H9 (cell line): ENCODE results near the gene C16orf86. TPM values are rescaled to one million over a fixed set of nuclear protein-coding genes. Genes with fewer than 3 reads are reported as not detected.

Experiments
- DNase-seq: peaks from one replicate; pipeline ENCODE4 v3.0.0-alpha.2; 2017
- H2AFZ ChIP-seq: one replicate; pipeline ENCODE4 v1.6.1; 2013; ENCODE audit warnings: mild to moderate bottlenecking, low read length, control low read depth, moderate library complexity
- H2AK5ac ChIP-seq: 2 replicates; pipeline ENCODE4 v1.6.1; 2013; ENCODE audit warnings: low read length, control low read depth, mixed read lengths; ENCODE audit not compliant: insufficient read length
- H2BK120ac ChIP-seq: one replicate; pipeline ENCODE4 v1.6.1; 2013; ENCODE audit warnings: low read depth, mild to moderate bottlenecking, low read length, control low read depth, inconsistent platforms; ENCODE audit not compliant: poor library complexity, severe bottlenecking
- H2BK12ac ChIP-seq: 2 replicates; pipeline ENCODE4 v1.6.1; 2013; ENCODE audit warnings: low read length, control low read depth, mixed read lengths, low read depth; ENCODE audit not compliant: insufficient read length
- H2BK15ac ChIP-seq: 2 replicates; pipeline ENCODE4 v1.6.1; 2013; ENCODE audit warnings: low read depth, low read length, control low read depth
- H2BK20ac ChIP-seq: one replicate; pipeline ENCODE4 v1.6.1; 2013; ENCODE audit warnings: low read depth, mild to moderate bottlenecking, low read length, control low read depth, inconsistent platforms; ENCODE audit not compliant: poor library complexity, severe bottlenecking
- H2BK5ac ChIP-seq: 2 replicates; pipeline ENCODE4 v1.6.1; 2013; ENCODE audit warnings: low read length, control low read depth, mixed read lengths; ENCODE audit not compliant: insufficient read length
- H3K14ac ChIP-seq: 2 replicates; pipeline ENCODE4 v1.6.1; 2013; ENCODE audit warnings: low read length, control low read depth; ENCODE audit not compliant: insufficient read depth
- H3K18ac ChIP-seq: 2 replicates; pipeline ENCODE4 v1.6.1; 2013; ENCODE audit warnings: low read depth, mild to moderate bottlenecking, mixed read lengths, low read length, control low read depth; ENCODE audit not compliant: insufficient read length
- H3K23ac ChIP-seq: 2 replicates; pipeline ENCODE4 v1.6.1; 2013; ENCODE audit warnings: low read length, control low read depth, mixed read lengths, low read depth; ENCODE audit not compliant: insufficient read length
- H3K23me2 ChIP-seq: 2 replicates; pipeline ENCODE4 v1.6.1; 2013; ENCODE audit warnings: low read depth, mild to moderate bottlenecking, mixed read lengths, low read length, control low read depth; ENCODE audit not compliant: insufficient read length, poor library complexity, severe bottlenecking
- H3K27ac ChIP-seq: 2 replicates; pipeline ENCODE4 v1.5.1; 2013; ENCODE audit warnings: low read length, control low read depth, mixed read lengths, low read depth; ENCODE audit not compliant: insufficient read length
- H3K27me3 ChIP-seq: 2 replicates; pipeline ENCODE4 v1.6.1; 2013; ENCODE audit warnings: low read length, control low read depth, inconsistent platforms; ENCODE audit not compliant: insufficient read depth
- H3K4ac ChIP-seq: 2 replicates; pipeline ENCODE4 v1.6.1; 2013; ENCODE audit warnings: low read depth, mild to moderate bottlenecking, control low read depth, inconsistent platforms, low read length, moderate library complexity
- H3K4me1 ChIP-seq: 2 replicates; pipeline ENCODE4 v1.6.1; 2013; ENCODE audit warnings: low read length, control low read depth, inconsistent platforms; ENCODE audit not compliant: insufficient read depth
- H3K4me2 ChIP-seq: 2 replicates; pipeline ENCODE4 v1.6.1; 2013; ENCODE audit warnings: low read length, control low read depth, mixed read lengths; ENCODE audit not compliant: insufficient read length, insufficient read depth
- H3K56ac ChIP-seq: 2 replicates; pipeline ENCODE4 v1.6.1; 2013; ENCODE audit warnings: low read depth, mild to moderate bottlenecking, mixed read lengths, low read length, control low read depth; ENCODE audit not compliant: insufficient read length
- H3K79me1 ChIP-seq: 2 replicates; pipeline ENCODE4 v1.6.1; 2013; ENCODE audit warnings: low read depth, mild to moderate bottlenecking, moderate library complexity, low read length, control low read depth, inconsistent platforms; ENCODE audit not compliant: insufficient read depth, poor library complexity, severe bottlenecking
- H3K79me2 ChIP-seq: 2 replicates; pipeline ENCODE4 v1.6.1; 2013; ENCODE audit warnings: low read length, control low read depth, inconsistent platforms; ENCODE audit not compliant: insufficient read depth
- H3K9ac ChIP-seq: 2 replicates; pipeline ENCODE4 v1.6.1; 2013; ENCODE audit warnings: low read length, control low read depth, mixed read lengths; ENCODE audit not compliant: insufficient read length; ENCODE audit errors: extremely low read depth
- H3K9me3 ChIP-seq: one replicate; pipeline ENCODE4 v1.6.1; 2013; ENCODE audit warnings: low read depth, low read length, inconsistent platforms; ENCODE audit not compliant: control insufficient read depth
- H3T11ph ChIP-seq: one replicate; pipeline ENCODE4 v1.6.1; 2013; ENCODE audit warnings: mild to moderate bottlenecking, low read length, control low read depth, inconsistent platforms
- H4K20me1 ChIP-seq: one replicate; pipeline ENCODE4 v1.6.1; 2013; ENCODE audit not compliant: control insufficient read depth, insufficient read length, insufficient read depth
- H4K5ac ChIP-seq: 2 replicates; pipeline ENCODE4 v1.6.1; 2013; ENCODE audit warnings: low read depth, mild to moderate bottlenecking, mixed read lengths, low read length, control low read depth; ENCODE audit not compliant: insufficient read length
- H4K8ac ChIP-seq: replicated peaks from 2 replicates; pipeline ENCODE4 v1.6.1; 2013; ENCODE audit warnings: low read length, control low read depth, mixed read lengths, low read depth; ENCODE audit not compliant: insufficient read length
- H4K91ac ChIP-seq: 2 replicates; pipeline ENCODE4 v1.6.1; 2013; ENCODE audit warnings: low read depth, mild to moderate bottlenecking, moderate library complexity, mixed read lengths, low read length, control low read depth; ENCODE audit not compliant: insufficient read length
- H3K27ac Mint-ChIP-seq, 3 experiments: 2 replicates in 2 of 3; 3 replicates in 1 of 3; pipeline ENCODE4 v1.8.0; 2020 to 2021; ENCODE audit warnings: mixed read lengths in 3 of 3, mild to moderate bottlenecking in 1 of 3, moderate library complexity in 1 of 3
- H3K27me3 Mint-ChIP-seq: 2 replicates; pipeline ENCODE4 v1.8.0; 2021; ENCODE audit warnings: low read depth, mild to moderate bottlenecking, moderate library complexity, mixed read lengths
- H3K36me3 Mint-ChIP-seq, 3 experiments: 2 replicates in 2 of 3; 3 replicates in 1 of 3; pipeline ENCODE4 v1.8.0; 2020 to 2021; ENCODE audit warnings: low read depth in 3 of 3, mixed read lengths in 3 of 3; ENCODE audit not compliant: insufficient read depth in 1 of 3
- H3K4me1 Mint-ChIP-seq, 2 experiments: 2 replicates each; pipeline ENCODE4 v1.8.0; 2020; ENCODE audit warnings: mixed read lengths in 2 of 2
- H3K4me3 Mint-ChIP-seq, 2 experiments: 2 replicates in 1 of 2; 3 replicates in 1 of 2; pipeline ENCODE4 v1.8.0; 2020 to 2021; ENCODE audit warnings: mild to moderate bottlenecking in 2 of 2, mixed read lengths in 2 of 2, moderate library complexity in 1 of 2
- H3K9me3 Mint-ChIP-seq, 2 experiments: 2 replicates in 1 of 2; 3 replicates in 1 of 2; pipeline ENCODE4 v1.8.0; 2020; ENCODE audit warnings: mild to moderate bottlenecking in 2 of 2, mixed read lengths in 2 of 2, moderate library complexity in 1 of 2
- WGBS: extraction: QIAGEN DNeasy Blood & Tissue Kit; methylation state at CpG from one replicate; pipeline ENCODE4 v1.1.7; 2013; ENCODE audit warnings: missing lambda C conversion rate, low lambda C conversion rate, mixed read lengths; ENCODE audit not compliant: insufficient read length; ENCODE audit errors: extremely low coverage; 5-methylcytosine and 5-hydroxymethylcytosine counted together
- total RNA-seq: library from RNA; stranded (reverse); gene quantifications from 2 replicates; pipeline ENCODE4 v1.2.1, GENCODE V29; 2021
- TF ChIP-seq, protein P1 (sequence below): fragments of 200-600 bp; sonication (generic); conservative IDR thresholded peaks from 3 replicates; pipeline ENCODE4 v1.8.0; 2021; ENCODE audit warnings: antibody characterized with exemption, mild to moderate bottlenecking

The C16orf86 gene
- total RNA-seq, 1 experiment from 2014 or later: 1.5 TPM

- no peaks in the 10 kb centered on the region for H3K27me3 Mint-ChIP-seq
- no peak overlapping the region for H3K14ac ChIP-seq
- H2BK15ac ChIP-seq: no peak overlapping the region
- no peak for DNase-seq
- no peak overlapping the region for H3K4me2 ChIP-seq
- no peak overlapping the region for H2BK12ac ChIP-seq
- H4K8ac ChIP-seq: no peak overlapping the region
- H4K91ac ChIP-seq: no peak overlapping the region
- H3K79me2 ChIP-seq: peaks cover 7% of the 10 kb centered on the region; the same call in 1 of the 2 replicates
- no peak overlapping the region for H3K18ac ChIP-seq
- peaks cover 2 to 7% (median 5%) of the 10 kb centered on the region in 3 experiments; a peak in 4 of 7 replicates for H3K36me3 Mint-ChIP-seq
- H4K5ac ChIP-seq: no peak overlapping the region
- no peak overlapping the region for H2BK5ac ChIP-seq
- H3K9ac ChIP-seq: no peak overlapping the region
- H3K79me1 ChIP-seq: peaks cover 6% of the 10 kb centered on the region
- no peaks in the 10 kb centered on the region; the same call in 1 of the 2 replicates for H3K27me3 ChIP-seq
- H3T11ph ChIP-seq: no peak overlapping the region
- H3K4me1 ChIP-seq: peaks cover 4% of the 10 kb centered on the region; the same call in 1 of the 2 replicates
- no peak overlapping the region for H2BK120ac ChIP-seq
- no peak overlapping the region for H3K4ac ChIP-seq
- H3K23me2 ChIP-seq: no peaks in the 10 kb centered on the region
- no peak overlapping the region for H3K4me3 Mint-ChIP-seq
- H3K9me3 Mint-ChIP-seq: no peaks in the 10 kb centered on the region; a peak in 1 of 5 replicates
- no peak overlapping the region for H2BK20ac ChIP-seq
- WGBS: no CpG with 5 or more reads among the region's 1 CpG
- H3K56ac ChIP-seq: no peak overlapping the region
- H2AFZ ChIP-seq: no peak overlapping the region
- no peaks in the 10 kb centered on the region for H4K20me1 ChIP-seq
- H3K4me1 Mint-ChIP-seq: peaks cover 21 to 26% of the 10 kb centered on the region in 2 experiments
- no peaks in the 10 kb centered on the region for H3K9me3 ChIP-seq
- H2AK5ac ChIP-seq: no peak overlapping the region
- TF ChIP-seq, protein P1, sequence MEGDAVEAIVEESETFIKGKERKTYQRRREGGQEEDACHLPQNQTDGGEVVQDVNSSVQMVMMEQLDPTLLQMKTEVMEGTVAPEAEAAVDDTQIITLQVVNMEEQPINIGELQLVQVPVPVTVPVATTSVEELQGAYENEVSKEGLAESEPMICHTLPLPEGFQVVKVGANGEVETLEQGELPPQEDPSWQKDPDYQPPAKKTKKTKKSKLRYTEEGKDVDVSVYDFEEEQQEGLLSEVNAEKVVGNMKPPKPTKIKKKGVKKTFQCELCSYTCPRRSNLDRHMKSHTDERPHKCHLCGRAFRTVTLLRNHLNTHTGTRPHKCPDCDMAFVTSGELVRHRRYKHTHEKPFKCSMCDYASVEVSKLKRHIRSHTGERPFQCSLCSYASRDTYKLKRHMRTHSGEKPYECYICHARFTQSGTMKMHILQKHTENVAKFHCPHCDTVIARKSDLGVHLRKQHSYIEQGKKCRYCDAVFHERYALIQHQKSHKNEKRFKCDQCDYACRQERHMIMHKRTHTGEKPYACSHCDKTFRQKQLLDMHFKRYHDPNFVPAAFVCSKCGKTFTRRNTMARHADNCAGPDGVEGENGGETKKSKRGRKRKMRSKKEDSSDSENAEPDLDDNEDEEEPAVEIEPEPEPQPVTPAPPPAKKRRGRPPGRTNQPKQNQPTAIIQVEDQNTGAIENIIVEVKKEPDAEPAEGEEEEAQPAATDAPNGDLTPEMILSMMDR: no peak
- H3K27ac Mint-ChIP-seq: peak overlapping the region in 1 of 3 experiments; percentile 78; a peak in 2 of 7 replicates
- no peak overlapping the region for H3K27ac ChIP-seq
- H3K23ac ChIP-seq: no peak overlapping the region
These were observed 42.4 kb downstream of the C16orf86 start for GRCh38 chr16:67709050-67709449.
